GM18909 (cell line): Measurements from ENCODE around the gene MAML3.

ENCODE experiments used
- ATAC-seq: cut with Tn5 transposase; IDR thresholded peaks from one replicate; pipeline ENCODE4 v1.9.1; 2021; ENCODE audit warnings: mild to moderate bottlenecking; ENCODE audit not compliant: unreplicated experiment, poor library complexity

Gene MAML3

GRCh38 chr4:139889264-139889663 lies 264.7 kb downstream of the MAML3 start:
- ATAC-seq: no peak

- no peak for ATAC-seq
These were observed 265.8 kb downstream of the MAML3 start for GRCh38 chr4:139887962-139888735.

- no peak for ATAC-seq
These were observed 266.6 kb downstream of the MAML3 start for GRCh38 chr4:139887376-139887802.

- ATAC-seq: no peak
These were observed 267.2 kb downstream of the MAML3 start for GRCh38 chr4:139886798-139887197.

- no peak for ATAC-seq
These were observed 269.5 kb downstream of the MAML3 start for GRCh38 chr4:139884438-139884837.

- ATAC-seq: no peak
These were observed 273.1 kb downstream of the MAML3 start for GRCh38 chr4:139880841-139881240.

GRCh38 chr4:139878050-139878449 lies 275.9 kb downstream of the MAML3 start:
- ATAC-seq: no peak

- no peak for ATAC-seq
These were observed 277.5 kb downstream of the MAML3 start for GRCh38 chr4:139876337-139876941.

GRCh38 chr4:139875411-139875825 lies 278.6 kb downstream of the MAML3 start:
- ATAC-seq: no peak

- ATAC-seq: no peak
These were observed 280.7 kb downstream of the MAML3 start for GRCh38 chr4:139873111-139873860.

- no peak for ATAC-seq
These were observed 281.7 kb downstream of the MAML3 start for GRCh38 chr4:139872274-139872673.

- no peak for ATAC-seq
These were observed 284.2 kb downstream of the MAML3 start for GRCh38 chr4:139869810-139870209.

GRCh38 chr4:139866276-139866962 lies 287.6 kb downstream of the MAML3 start:
- ATAC-seq: no peak

GRCh38 chr4:139865537-139865936 lies 288.4 kb downstream of the MAML3 start:
- no peak for ATAC-seq

- ATAC-seq: no peak
These were observed 290.5 kb downstream of the MAML3 start for GRCh38 chr4:139863531-139863930.

- no peak for ATAC-seq
These were observed 292.5 kb downstream of the MAML3 start for GRCh38 chr4:139861471-139861870.

- ATAC-seq: no peak
These were observed 293.5 kb downstream of the MAML3 start for GRCh38 chr4:139860435-139861024.

GRCh38 chr4:139859876-139860275 lies 294.1 kb downstream of the MAML3 start:
- ATAC-seq: no peak

- ATAC-seq: peak; percentile 97
These were observed 295.4 kb downstream of the MAML3 start for GRCh38 chr4:139858436-139859205.

- ATAC-seq: no peak
These were observed 296.0 kb downstream of the MAML3 start for GRCh38 chr4:139857977-139858376.
